ENCODE results near the gene CLRN1.

DNA sequence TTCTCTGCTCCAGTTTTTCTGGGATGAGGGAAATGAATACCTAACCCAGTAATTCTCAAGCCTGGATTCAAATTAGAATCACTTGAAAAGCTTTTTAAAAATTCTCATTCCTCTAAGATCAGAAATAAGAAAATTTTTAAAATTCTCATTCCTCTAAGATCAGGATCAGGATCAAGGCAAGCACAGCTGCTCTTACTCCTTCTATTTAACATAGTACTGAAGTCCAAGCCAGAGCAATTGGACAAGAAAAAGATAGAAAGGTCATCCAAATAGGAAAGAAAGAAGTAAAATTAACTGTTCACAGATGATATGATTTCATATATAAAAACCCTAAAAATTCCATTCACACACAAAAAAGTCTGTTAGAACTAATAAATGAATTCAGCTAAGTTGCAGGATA lies 24.2 kb upstream of the CLRN1 start:
- TF ChIP-seq CTCF (IDR thresholded peaks at IDR 0.05 in 8 of 11, conservative IDR thresholded peaks at IDR 0.05 in 3 of 11) = no peak
- TF ChIP-seq POLR2AphosphoS5 (IDR thresholded peaks at IDR 0.05) = no peak
